Mucosa of stomach (tissue), 1 donor: ENCODE data around the gene SPEM3.

Experiments
- H3K27me3 ChIP-seq: one replicate; pipeline ENCODE4 v1.7.0; 2013; ENCODE audit warnings: mild to moderate bottlenecking, low read length; ENCODE audit not compliant: control insufficient read depth, insufficient read depth
- H3K36me3 ChIP-seq: one replicate; pipeline ENCODE4 v1.7.0; 2013; ENCODE audit warnings: low read length; ENCODE audit not compliant: control insufficient read depth, insufficient read depth
- H3K4me1 ChIP-seq: one replicate; pipeline ENCODE4 v1.7.0; 2013; ENCODE audit warnings: mild to moderate bottlenecking, low read length; ENCODE audit not compliant: control insufficient read depth, insufficient read depth
- H3K4me3 ChIP-seq: one replicate; pipeline ENCODE4 v1.7.0; 2013; ENCODE audit warnings: low read length
- H3K9ac ChIP-seq: one replicate; pipeline ENCODE4 v1.7.0; 2013; ENCODE audit warnings: mild to moderate bottlenecking, low read length, moderate library complexity
- H3K9me3 ChIP-seq: one replicate; pipeline ENCODE4 v1.7.0; 2013; ENCODE audit warnings: mild to moderate bottlenecking, low read length, moderate library complexity; ENCODE audit not compliant: control insufficient read depth
- donor health status: Pancreatic carcinoma.

The SPEM3 gene

DNA sequence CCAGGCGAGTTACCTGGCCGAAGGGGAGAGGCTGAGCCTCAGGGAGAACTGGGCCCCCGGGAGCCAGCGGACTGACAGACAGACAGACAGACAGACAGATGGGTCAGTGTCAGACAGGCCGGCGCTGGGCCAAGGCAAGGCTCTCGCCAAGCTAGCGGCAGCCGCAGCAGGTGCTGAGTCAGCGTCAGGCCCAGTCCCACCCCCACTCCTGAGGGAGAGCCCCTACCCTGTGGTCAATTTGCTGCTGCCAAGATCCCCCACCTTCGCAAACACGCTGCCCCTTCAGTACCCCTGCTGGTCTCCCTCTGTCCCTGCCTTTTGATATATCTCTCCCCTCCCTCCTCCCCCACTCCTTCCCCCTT is 12.2 kb downstream of the SPEM3 start:
- Histone ChIP-seq H3K36me3 (no peaks in the 10 kb centered on the region), H3K4me1 (peaks cover 43% of the 10 kb centered on the region), H3K4me3 (no peak overlapping the region), H3K27me3 (peaks cover 68% of the 10 kb centered on the region), H3K9me3 (no peaks in the 10 kb centered on the region), H3K9ac (no peak overlapping the region)

DNA sequence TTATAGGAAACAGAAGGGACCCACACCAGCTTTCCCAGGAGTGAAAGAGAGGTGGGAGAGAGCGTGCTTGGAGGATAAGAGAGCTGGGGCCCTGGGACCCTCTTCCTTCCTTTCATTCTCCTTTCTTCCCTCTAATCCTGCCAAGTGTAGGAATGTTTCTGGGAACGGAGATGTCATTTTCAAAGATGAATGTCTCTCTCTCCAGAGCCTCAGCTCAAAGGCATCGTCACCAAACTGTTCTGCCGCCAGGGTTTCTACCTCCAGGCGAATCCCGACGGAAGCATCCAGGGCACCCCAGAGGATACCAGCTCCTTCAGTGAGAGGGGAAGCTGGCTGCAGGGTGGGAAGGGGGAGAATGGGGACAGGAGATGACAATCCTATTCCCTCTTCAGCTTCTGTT is 12.6 kb downstream of the SPEM3 start:
- peaks cover 68% of the 10 kb centered on the region for H3K27me3 ChIP-seq
- peaks cover 43% of the 10 kb centered on the region for H3K4me1 ChIP-seq
- no peak overlapping the region for H3K4me3 ChIP-seq
- H3K9ac ChIP-seq: no peak overlapping the region
- no peaks in the 10 kb centered on the region for H3K36me3 ChIP-seq
- H3K9me3 ChIP-seq: no peaks in the 10 kb centered on the region

- no peak overlapping the region for H3K4me3 ChIP-seq
- H3K4me1 ChIP-seq: peaks cover 41% of the 10 kb centered on the region
- H3K9me3 ChIP-seq: no peaks in the 10 kb centered on the region
- no peaks in the 10 kb centered on the region for H3K36me3 ChIP-seq
- no peak overlapping the region for H3K9ac ChIP-seq
- H3K27me3 ChIP-seq: peaks cover 77% of the 10 kb centered on the region
Measured at GRCh38 chr17:7442142-7442541, 13.5 kb downstream of the SPEM3 start.

- Histone ChIP-seq H3K9ac (no peak overlapping the region), H3K4me1 (peaks cover 32% of the 10 kb centered on the region), H3K4me3 (no peak overlapping the region), H3K27me3 (peaks cover 75% of the 10 kb centered on the region), H3K36me3 (no peaks in the 10 kb centered on the region), H3K9me3 (no peaks in the 10 kb centered on the region)
Measured at GRCh38 chr17:7443499-7444485, 15.1 kb downstream of the SPEM3 start.

DNA sequence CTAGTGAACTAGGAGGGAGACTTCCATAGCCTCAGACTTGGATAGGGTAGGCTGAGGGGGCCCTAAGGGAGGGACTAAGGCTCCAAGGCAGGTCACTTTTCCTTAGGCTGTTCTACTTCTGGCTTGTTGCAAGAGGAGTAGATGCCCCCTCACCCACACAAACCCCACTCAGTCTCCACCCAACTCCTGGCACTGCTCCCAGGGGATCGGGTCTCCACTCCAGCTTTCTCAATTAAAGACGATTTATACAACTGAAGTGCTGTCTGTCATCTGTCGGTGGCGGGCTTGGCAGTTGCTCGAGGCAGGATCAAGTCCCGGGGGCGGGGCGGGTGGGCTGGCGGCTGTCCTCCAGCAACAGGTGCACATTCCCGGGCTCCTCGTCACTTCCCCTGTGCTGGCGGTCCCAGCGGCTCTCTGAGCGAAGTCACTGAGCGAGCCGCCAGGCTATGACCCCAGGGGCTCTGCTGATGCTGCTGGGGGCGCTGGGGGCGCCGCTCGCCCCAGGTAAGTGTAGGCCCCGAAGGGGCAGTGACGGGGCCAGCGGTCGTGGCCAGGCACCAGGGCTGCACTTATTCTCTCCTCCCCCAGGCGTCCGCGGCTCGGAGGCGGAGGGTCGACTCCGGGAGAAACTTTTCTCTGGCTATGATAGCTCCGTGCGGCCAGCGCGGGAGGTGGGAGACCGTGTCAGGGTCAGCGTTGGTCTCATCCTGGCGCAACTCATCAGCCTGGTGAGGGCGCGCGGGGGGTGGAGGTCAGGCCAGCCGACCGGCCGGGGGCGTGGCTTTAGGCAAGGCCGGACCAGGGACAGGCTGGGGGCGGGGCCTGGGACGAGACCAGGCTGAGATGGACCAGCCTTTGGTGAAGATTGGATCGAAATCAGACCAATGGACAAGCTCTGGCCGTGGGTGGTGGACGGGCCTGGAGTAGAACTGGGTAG is 16.3 kb downstream of the SPEM3 start, which contains the start of gene CHRNB1:
Gene CHRNB1, plus strand, starts transcription at position 380 of the 937 bp plus-strand sequence. Its CDS starts 67 bp downstream, at position 447.
- peak within 1 kb of the TSS; percentile 33 for H3K4me3 ChIP-seq
- no peaks in the 10 kb centered on the region for H3K36me3 ChIP-seq
- H3K27me3 ChIP-seq: peaks cover 65% of the 10 kb centered on the region
- peak within 1 kb of the TSS; percentile 37 for H3K9ac ChIP-seq
- no peaks in the 10 kb centered on the region for H3K9me3 ChIP-seq
- peaks cover 25% of the 10 kb centered on the region for H3K4me1 ChIP-seq

DNA sequence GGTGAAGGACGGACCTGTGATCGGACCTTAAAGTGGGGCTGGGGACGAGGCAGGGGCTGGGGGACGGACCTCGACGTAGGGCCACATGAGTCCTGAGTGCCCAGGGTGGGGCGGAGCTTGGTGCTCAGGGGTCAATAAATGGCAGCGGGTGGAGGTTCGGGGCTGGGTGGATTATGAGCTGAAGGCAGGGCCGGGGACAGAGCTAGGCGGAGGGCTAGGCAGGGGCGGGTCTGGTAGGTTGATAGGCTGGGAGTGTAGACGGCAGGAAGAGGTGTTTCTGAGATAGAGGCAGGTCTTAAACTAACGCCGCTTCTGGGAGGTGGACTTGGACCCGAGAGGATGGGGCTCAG is 16.9 kb downstream of the SPEM3 start:
- no peaks in the 10 kb centered on the region for H3K9me3 ChIP-seq
- H3K9ac ChIP-seq: peak overlapping the region; percentile 37
- H3K4me3 ChIP-seq: peak overlapping the region; percentile 33
- peaks cover 58% of the 10 kb centered on the region for H3K27me3 ChIP-seq
- H3K36me3 ChIP-seq: no peaks in the 10 kb centered on the region
- peaks cover 19% of the 10 kb centered on the region for H3K4me1 ChIP-seq

- Histone ChIP-seq H3K4me3 (no peak overlapping the region), H3K9me3 (no peaks in the 10 kb centered on the region), H3K4me1 (peaks cover 14% of the 10 kb centered on the region), H3K9ac (no peak overlapping the region), H3K27me3 (peaks cover 35% of the 10 kb centered on the region), H3K36me3 (no peaks in the 10 kb centered on the region)
Measured at GRCh38 chr17:7448461-7448860, 19.8 kb downstream of the SPEM3 start.

- no peaks in the 10 kb centered on the region for H3K27me3 ChIP-seq
- H3K4me3 ChIP-seq: no peak overlapping the region
- H3K9me3 ChIP-seq: no peaks in the 10 kb centered on the region
- no peak overlapping the region for H3K9ac ChIP-seq
- H3K4me1 ChIP-seq: peaks cover 5% of the 10 kb centered on the region
- no peaks in the 10 kb centered on the region for H3K36me3 ChIP-seq
Measured at GRCh38 chr17:7459961-7460545, 31.4 kb downstream of the SPEM3 start.

DNA sequence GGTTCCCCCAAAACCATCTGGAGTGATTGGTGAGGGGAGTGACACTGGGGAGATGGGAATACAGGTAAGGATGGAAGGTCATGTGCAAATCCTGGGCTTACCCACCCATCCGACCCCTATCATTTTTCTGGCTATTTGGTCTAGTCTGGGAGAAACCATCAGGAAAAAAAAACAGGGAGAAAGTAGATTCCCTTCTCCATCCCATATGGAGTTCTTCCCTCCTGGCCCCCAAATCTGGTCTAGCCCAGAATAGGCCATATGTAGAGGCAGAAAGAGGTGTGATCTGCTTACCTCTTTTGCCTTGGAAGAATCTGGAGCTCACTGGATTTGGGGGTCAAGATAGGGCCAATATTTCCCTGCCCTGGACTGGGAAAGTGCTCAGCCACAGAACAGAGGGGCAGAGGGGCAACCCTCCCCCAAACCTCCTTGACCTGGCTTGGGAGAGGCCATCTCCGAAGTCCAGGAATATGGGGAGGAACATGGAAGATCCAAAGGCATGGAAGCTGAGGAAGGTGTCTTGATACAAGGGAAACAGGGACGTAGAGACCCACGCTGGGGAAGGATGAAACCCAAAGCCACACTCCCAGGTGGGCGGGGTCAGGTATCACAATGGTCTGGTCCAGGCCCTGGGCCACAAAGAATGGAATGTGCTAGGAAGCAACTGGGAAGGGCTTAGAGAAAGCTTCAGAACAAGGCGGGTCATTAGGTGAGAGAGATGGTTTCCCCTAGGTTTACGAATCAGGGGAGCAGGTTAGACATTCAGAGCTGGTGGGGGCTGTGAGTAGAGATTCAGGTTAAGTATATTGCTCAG is 32.4 kb downstream of the SPEM3 start:
- Histone ChIP-seq H3K9me3 (no peaks in the 10 kb centered on the region), H3K36me3 (no peaks in the 10 kb centered on the region), H3K27me3 (no peaks in the 10 kb centered on the region), H3K4me3 (no peak overlapping the region), H3K9ac (no peak overlapping the region), H3K4me1 (peaks cover 5% of the 10 kb centered on the region)

DNA sequence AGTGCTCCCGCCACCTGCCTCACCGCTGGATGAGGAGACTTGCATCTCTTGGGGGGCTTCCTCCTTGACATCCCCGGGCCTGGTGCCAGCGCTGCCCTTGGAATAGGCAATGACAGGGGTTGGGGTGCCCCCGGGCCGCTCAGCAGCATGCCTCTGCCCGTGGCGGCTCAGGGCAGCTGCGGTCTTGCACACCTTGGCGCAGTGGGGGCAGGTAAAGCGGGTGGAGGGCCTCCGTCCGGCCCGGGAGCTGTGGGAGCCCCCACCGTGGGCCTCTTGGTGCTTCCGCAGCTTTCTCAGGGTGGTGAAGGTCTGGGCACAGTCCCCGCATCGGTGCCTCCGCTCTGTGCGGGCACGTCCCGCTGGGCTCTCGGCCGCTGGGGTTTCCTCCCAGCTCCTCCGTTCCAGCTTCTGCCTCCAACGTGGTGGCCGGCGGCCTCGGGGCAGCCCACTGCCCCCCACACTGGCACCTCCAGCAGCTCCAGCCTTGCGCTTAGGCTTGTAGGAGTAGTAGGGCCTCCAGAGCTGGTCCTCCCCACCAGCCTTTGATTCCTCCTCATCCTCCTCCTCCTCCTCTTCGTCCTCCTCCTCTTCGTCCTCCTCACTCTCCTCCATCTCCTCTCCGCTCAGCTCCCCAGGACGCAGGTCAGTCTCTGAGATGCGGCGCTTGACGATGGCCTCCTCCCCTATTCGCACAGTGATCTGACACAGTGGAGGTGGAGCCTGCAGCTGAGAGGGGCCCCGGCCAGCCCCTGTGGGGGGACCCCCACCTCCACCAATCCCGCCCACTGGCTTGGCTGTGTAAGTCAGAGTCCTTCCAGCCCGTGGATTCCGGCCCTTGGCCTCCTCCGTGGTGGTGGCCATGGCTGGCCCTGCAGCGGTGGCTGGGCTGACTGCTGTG is 34.1 kb downstream of the SPEM3 start:
- no peaks in the 10 kb centered on the region for H3K9me3 ChIP-seq
- H3K36me3 ChIP-seq: peaks cover 4% of the 10 kb centered on the region
- H3K4me1 ChIP-seq: no peaks in the 10 kb centered on the region
- no peak overlapping the region for H3K4me3 ChIP-seq
- no peaks in the 10 kb centered on the region for H3K27me3 ChIP-seq
- H3K9ac ChIP-seq: no peak overlapping the region
